Kidney (tissue), 14 donors: ENCODE measurements around the gene SLC44A4. TPM values are rescaled to one million over a fixed set of nuclear protein-coding genes. Genes with fewer than 3 reads are reported as not detected.

Experiments
- DNase-seq, 5 donors: peaks; one replicate each; pipeline ENCODE4 v3.0.0-alpha.2; 2013 to 2020
- FAIRE-seq: peaks from 2 replicates; lab custom pipeline; 2012; peaks lifted over from hg19 to GRCh38; lab: Jason Lieb, UNC
- H3K27ac ChIP-seq, 2 donors: one replicate each; pipeline ENCODE4 v1.7.0; 2013; ENCODE audit warnings: low read depth in 2 of 2, low read length in 2 of 2, inconsistent platforms in 1 of 2
- H3K27me3 ChIP-seq: one replicate; pipeline ENCODE4 v1.7.1; 2013; ENCODE audit warnings: low read length, inconsistent platforms; ENCODE audit not compliant: control insufficient read depth, insufficient read depth
- H3K36me3 ChIP-seq, 3 donors: one replicate each; pipeline versions ENCODE4 v1.7.0 to v1.7.1; 2013; ENCODE audit warnings: low read length in 3 of 3, control low read depth in 1 of 3, inconsistent platforms in 1 of 3; ENCODE audit not compliant: insufficient read depth in 3 of 3, control insufficient read depth in 2 of 3
- H3K4me1 ChIP-seq, 3 donors: one replicate each; pipeline versions ENCODE4 v1.7.0 to v1.7.1; 2013; ENCODE audit warnings: low read length in 3 of 3, inconsistent platforms in 1 of 3, low read depth in 1 of 3; ENCODE audit not compliant: control insufficient read depth in 2 of 3, insufficient read depth in 2 of 3
- H3K4me3 ChIP-seq, 3 donors: one replicate each; pipeline versions ENCODE4 v1.7.0 to v1.8.1; 2013; ENCODE audit warnings: low read length in 3 of 3, control low read depth in 1 of 3, inconsistent platforms in 1 of 3
- H3K9ac ChIP-seq, 3 donors: one replicate each; pipeline versions ENCODE4 v1.7.0 to v1.7.1; 2013; ENCODE audit warnings: low read length in 3 of 3, control low read depth in 1 of 3, inconsistent platforms in 1 of 3
- H3K9me3 ChIP-seq, 3 donors: one replicate each; pipeline versions ENCODE4 v1.7.0 to v1.7.1; 2013; ENCODE audit warnings: low read length in 3 of 3, control low read depth in 1 of 3, inconsistent platforms in 1 of 3; ENCODE audit not compliant: control insufficient read depth in 2 of 3, insufficient read depth in 1 of 3
- intact Hi-C: fragments of 100-400 bp; cut with DNase I; formaldehyde crosslinking; loops from one replicate; pipeline ENCODE4 v1.11.1; 2022
- polyA plus RNA-seq: library from polyadenylated mRNA; stranded (reverse); fragments of 350-450 nt; fragmentation: Illumina TruSeq; extraction: RNeasy Lipid Tissue Mini Kit (QIAGEN cat#74804); gene quantifications from one replicate; pipeline ENCODE4 v1.2.3, GENCODE V29; 2014; ENCODE audit warnings: low read depth, low replicate concordance; ENCODE audit not compliant: insufficient read depth
- total RNA-seq: library from RNA; stranded (reverse); fragmentation: NEBNext Ultra II Directional; extraction: Animal tissue kit (Norgen Biotek cat#: 25700); gene quantifications from one replicate; pipeline ENCODE4 v1.2.1, GENCODE V29; 2021
- TF ChIP-seq, protein P1 (sequence below): IDR thresholded peaks from 3 replicates; pipeline ENCODE4 v1.5.1; 2012; ENCODE audit warnings: mild to moderate bottlenecking, moderate library complexity, borderline replicate concordance; ENCODE audit not compliant: insufficient read depth; ENCODE audit errors: extremely low read depth
- donor health status: control.
- donor health status: control.
- donor health status: control.
- donor health status: control.
- donor health status: control.
- donor health status: DM: yes; HTN: yes; CAD: no.
- donor health status: Normal renal cell carcinoma (clear cell type).

SLC44A4 gene
- total and polyA plus RNA-seq, 2 donors from 2014 or later, result 37.4 to 137 TPM

DNA sequence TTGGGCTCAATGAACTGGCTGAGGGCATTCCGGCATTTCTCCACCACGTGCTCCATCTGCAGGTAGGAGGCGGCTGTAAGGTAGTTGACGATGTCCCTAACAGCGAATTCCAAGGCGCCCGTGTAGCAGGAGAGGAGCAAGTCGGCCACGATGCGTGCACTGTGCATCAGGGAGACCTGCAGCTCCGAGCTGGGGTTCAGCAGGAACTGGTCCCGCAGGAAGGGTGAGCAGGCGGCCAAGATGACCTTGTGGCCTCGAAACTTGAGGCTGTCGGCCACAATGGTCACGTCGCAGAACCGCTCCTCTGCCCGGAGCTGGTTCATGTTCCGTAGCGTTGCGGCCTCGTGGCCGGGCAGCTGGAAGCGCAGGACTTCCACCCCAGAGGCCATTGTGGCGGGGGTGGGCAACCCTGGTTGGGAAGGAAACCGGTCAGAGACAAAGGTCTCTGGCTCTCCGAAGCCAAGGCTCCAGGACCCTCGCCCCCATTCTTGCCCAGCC lies 22.2 kb upstream of the SLC44A4 start:
- Histone ChIP-seq H3K4me3 (peak overlapping the region in 2 of 3 donors; percentile 11 to 87), H3K27me3 (no peaks in the 10 kb centered on the region), H3K9ac (peak overlapping the region in 1 of 3 donors; percentile 51), H3K4me1 (peaks cover 4 to 19% (median 13%) of the 10 kb centered on the region in 3 donors), H3K36me3 (no peaks in the 10 kb centered on the region), H3K27ac (peak overlapping the region; percentile 82 to 91), H3K9me3 (no peaks in the 10 kb centered on the region)
- TF ChIP-seq, protein P1, sequence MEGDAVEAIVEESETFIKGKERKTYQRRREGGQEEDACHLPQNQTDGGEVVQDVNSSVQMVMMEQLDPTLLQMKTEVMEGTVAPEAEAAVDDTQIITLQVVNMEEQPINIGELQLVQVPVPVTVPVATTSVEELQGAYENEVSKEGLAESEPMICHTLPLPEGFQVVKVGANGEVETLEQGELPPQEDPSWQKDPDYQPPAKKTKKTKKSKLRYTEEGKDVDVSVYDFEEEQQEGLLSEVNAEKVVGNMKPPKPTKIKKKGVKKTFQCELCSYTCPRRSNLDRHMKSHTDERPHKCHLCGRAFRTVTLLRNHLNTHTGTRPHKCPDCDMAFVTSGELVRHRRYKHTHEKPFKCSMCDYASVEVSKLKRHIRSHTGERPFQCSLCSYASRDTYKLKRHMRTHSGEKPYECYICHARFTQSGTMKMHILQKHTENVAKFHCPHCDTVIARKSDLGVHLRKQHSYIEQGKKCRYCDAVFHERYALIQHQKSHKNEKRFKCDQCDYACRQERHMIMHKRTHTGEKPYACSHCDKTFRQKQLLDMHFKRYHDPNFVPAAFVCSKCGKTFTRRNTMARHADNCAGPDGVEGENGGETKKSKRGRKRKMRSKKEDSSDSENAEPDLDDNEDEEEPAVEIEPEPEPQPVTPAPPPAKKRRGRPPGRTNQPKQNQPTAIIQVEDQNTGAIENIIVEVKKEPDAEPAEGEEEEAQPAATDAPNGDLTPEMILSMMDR, result no peak
- no peak for FAIRE-seq
- intact Hi-C loops, result no loop called here
- peak in 4 of 5 donors; percentile 38 to 87 (median 40) for DNase-seq

GRCh38 chr6:31899882-31900722 lies 21.3 kb upstream of the SLC44A4 start:
- Histone ChIP-seq H3K27me3 (no peaks in the 10 kb centered on the region), H3K27ac (no peak overlapping the region), H3K4me3 (no peak overlapping the region), H3K9me3 (no peaks in the 10 kb centered on the region), H3K36me3 (no peaks in the 10 kb centered on the region), H3K9ac (no peak overlapping the region), H3K4me1 (peaks cover 4 to 19% (median 13%) of the 10 kb centered on the region in 3 donors)
- intact Hi-C loops, result no loop called here
- DNase-seq (peak in 2 of 5 donors; percentile 65 to 78), FAIRE-seq (no peak)
- TF ChIP-seq, protein P1, result no peak

DNA sequence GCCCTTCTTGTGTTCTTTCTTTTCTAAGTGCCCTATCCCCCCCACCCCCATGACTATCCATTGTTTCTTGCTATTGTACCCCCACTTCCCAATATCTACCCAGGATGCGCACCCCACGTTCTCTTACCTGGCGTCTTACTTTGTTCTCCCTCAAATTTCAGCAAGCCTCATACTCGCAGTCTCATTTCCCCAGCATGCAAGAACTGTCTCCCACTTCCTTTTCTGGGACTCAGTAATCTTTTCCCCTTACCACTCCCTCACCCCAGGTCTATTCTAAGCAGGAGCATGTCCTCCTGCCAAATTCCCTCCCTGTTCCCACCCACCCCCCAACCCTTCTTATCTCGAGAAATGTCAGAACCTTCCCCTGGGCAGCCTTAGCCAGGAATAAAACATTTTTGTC lies 20.4 kb upstream of the SLC44A4 start:
- Histone ChIP-seq H3K27ac (no peak overlapping the region), H3K9ac (no peak overlapping the region), H3K4me3 (no peak overlapping the region), H3K4me1 (peaks cover 4 to 19% (median 13%) of the 10 kb centered on the region in 3 donors), H3K9me3 (no peaks in the 10 kb centered on the region), H3K36me3 (peaks cover 0 to 2% (median 0%) of the 10 kb centered on the region in 3 donors), H3K27me3 (no peaks in the 10 kb centered on the region)
- FAIRE-seq (no peak), DNase-seq (no peak)
- TF ChIP-seq, protein P1, result no peak
- intact Hi-C loops, result no loop called here
